Left lung (tissue), 10 donors: ENCODE results near the gene APBA2. TPM values are rescaled to one million over a fixed set of nuclear protein-coding genes. Genes with fewer than 3 reads are reported as not detected.
A peak's percentile ranks its signal among the peaks of the same experiment; 100 is the strongest.

Experiments used
- ATAC-seq: fragments of 200-7000 bp; cut with Tn5 transposase; one replicate; pipeline ENCODE4 v1.9.1; 2020; ENCODE audit warnings: moderate library complexity
- DNase-seq, 4 donors: peaks; one replicate each; pipeline ENCODE4 v3.0.0-alpha.2; 2013 to 2020
- H3K27ac ChIP-seq, 2 donors: fragments of 200-600 bp; sonication (generic) in 1 of 2; one replicate each; pipeline versions ENCODE4 v1.5.0 to v1.8.0; 2020 to 2021
- H3K27me3 ChIP-seq, 2 donors: fragments of 200-600 bp; sonication (generic) in 1 of 2; one replicate each; pipeline versions ENCODE4 v1.5.0 to v1.8.0; 2020 to 2021
- H3K36me3 ChIP-seq, 2 donors: fragments of 200-600 bp; sonication (generic) in 1 of 2; one replicate each; pipeline versions ENCODE4 v1.5.0 to v1.8.0; 2020 to 2021
- H3K4me1 ChIP-seq, 2 donors: fragments of 200-600 bp; one replicate each; pipeline ENCODE4 v1.8.0; 2021
- H3K4me3 ChIP-seq, 2 donors: fragments of 200-600 bp; sonication (generic) in 1 of 2; one replicate each; pipeline versions ENCODE4 v1.5.0 to v1.8.0; 2020 to 2021; ENCODE audit warnings: mild to moderate bottlenecking in 1 of 2
- H3K9me3 ChIP-seq, 2 donors: fragments of 200-600 bp; sonication (generic) in 1 of 2; one replicate each; pipeline versions ENCODE4 v1.5.0 to v1.8.0; 2020 to 2021
- intact Hi-C, 2 donors: fragments of 100-400 bp; cut with DNase I; formaldehyde crosslinking; loops; one replicate each; pipeline versions ENCODE4 v1.11.2 to v1.14.2; 2022
- polyA plus RNA-seq, 6 donors: library from polyadenylated mRNA; unstranded; fragments of 120-200 nt; gene quantifications; one replicate each; pipeline ENCODE4 v1.2.1, GENCODE V29; 2013; ENCODE audit not compliant: insufficient read length in 6 of 6
- total RNA-seq, 2 donors: library from RNA; stranded (reverse); fragmentation: NEBNext Ultra II Directional; extraction: Animal tissue kit (Norgen Biotek cat#: 25700); gene quantifications; one replicate each; pipeline ENCODE4 v1.2.1, GENCODE V29; 2021
- TF ChIP-seq, protein P1 (sequence below), 2 donors: fragments of 200-600 bp; sonication (generic) in 1 of 2; IDR thresholded peaks; one replicate each; pipeline versions ENCODE4 v1.5.0 to v1.8.0; 2021; ENCODE audit warnings: antibody characterized with exemption in 2 of 2
- donor health status: DM: no; HTN: yes; CAD: no.
- donor health status: DM: no; HTN: no; CAD: no.

APBA2 gene
- total and polyA plus RNA-seq, 8 donors, result 3.9 to 18.4 (median 11.1) TPM

DNA sequence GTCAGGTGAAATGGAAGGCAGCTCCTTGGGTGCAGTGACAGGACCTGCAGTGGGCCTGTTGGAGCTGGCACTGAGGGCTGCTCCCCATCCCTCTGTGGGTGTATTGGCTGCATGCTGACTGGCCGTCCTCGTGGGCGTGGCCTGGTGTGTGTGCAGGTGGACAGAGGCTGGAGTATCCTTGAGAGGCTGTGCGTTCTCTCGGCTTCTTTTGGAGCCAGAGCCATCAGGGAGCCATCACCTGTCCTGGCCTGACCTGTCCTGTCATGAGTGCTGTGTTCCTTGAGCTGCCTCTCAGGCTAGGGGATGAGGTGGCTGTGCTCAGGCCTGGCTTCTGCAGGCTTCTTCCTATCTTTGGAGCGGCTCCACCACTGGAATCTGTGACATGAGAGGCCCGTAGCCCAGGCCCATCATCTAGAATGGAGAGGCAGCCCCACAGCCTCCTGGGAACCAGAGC is 61.5 kb downstream of the APBA2 start:
- TF ChIP-seq, protein P1, sequence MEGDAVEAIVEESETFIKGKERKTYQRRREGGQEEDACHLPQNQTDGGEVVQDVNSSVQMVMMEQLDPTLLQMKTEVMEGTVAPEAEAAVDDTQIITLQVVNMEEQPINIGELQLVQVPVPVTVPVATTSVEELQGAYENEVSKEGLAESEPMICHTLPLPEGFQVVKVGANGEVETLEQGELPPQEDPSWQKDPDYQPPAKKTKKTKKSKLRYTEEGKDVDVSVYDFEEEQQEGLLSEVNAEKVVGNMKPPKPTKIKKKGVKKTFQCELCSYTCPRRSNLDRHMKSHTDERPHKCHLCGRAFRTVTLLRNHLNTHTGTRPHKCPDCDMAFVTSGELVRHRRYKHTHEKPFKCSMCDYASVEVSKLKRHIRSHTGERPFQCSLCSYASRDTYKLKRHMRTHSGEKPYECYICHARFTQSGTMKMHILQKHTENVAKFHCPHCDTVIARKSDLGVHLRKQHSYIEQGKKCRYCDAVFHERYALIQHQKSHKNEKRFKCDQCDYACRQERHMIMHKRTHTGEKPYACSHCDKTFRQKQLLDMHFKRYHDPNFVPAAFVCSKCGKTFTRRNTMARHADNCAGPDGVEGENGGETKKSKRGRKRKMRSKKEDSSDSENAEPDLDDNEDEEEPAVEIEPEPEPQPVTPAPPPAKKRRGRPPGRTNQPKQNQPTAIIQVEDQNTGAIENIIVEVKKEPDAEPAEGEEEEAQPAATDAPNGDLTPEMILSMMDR (IDR thresholded peaks at IDR 0.05), result no peak
- no peak overlapping the region for H3K4me3 ChIP-seq
- ATAC-seq, result no peak
- peaks cover 0 to 15% of the 10 kb centered on the region in 2 donors for H3K27me3 ChIP-seq
- H3K36me3 ChIP-seq, result no peaks in the 10 kb centered on the region
- H3K4me1 ChIP-seq, result no peaks in the 10 kb centered on the region
- no peaks in the 10 kb centered on the region for H3K9me3 ChIP-seq
- intact Hi-C loops, result no loop called here
- no peak for DNase-seq
- no peak overlapping the region for H3K27ac ChIP-seq

DNA sequence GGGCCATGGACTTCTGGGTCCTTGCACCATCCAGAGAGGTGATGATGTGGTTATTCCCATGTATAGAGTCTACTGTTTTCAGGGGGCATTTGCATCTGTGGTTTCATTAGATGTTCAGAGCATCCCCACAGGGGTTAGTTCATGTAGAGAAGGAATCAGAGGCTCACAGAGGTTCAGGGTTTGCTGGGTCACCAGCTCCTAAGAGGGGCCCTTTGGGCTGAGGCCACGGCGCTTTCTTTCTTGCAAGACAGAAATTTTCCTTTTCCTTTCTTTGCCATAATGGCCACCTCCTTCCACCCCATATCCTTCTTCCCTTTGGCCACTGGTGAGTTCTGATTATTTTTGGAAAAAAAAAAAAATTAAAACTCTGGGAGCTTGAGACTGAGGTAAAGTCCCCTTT is 62.3 kb downstream of the APBA2 start:
- TF ChIP-seq, protein P1 (IDR thresholded peaks at IDR 0.05), result no peak
- intact Hi-C loops, result no loop called here
- Histone ChIP-seq H3K9me3 (no peaks in the 10 kb centered on the region), H3K4me3 (no peak overlapping the region), H3K4me1 (no peaks in the 10 kb centered on the region), H3K27me3 (peaks cover 0 to 15% of the 10 kb centered on the region in 2 donors), H3K36me3 (no peaks in the 10 kb centered on the region), H3K27ac (no peak overlapping the region)
- DNase-seq, result no peak
- no peak for ATAC-seq

DNA sequence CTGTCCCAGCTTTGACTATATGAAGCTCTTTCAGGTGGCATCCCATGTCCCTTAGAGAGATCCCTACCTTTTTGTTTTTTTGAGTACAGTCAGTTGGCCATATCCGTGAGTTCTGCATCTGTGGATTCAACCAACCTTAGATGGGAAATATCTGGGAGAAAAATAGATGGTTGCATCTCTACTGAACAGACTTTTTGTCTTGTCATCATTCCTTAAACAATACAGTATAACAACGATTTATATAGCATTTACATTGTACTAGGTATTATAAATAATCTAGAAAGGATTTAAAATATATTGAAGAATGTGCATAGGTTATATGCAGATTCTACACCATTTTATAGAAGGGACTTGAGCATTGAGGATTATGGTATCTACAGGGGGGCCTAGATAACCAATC is 65.1 kb downstream of the APBA2 start:
- Histone ChIP-seq H3K27me3 (peaks cover 0 to 20% of the 10 kb centered on the region in 2 donors), H3K4me1 (no peaks in the 10 kb centered on the region), H3K36me3 (no peaks in the 10 kb centered on the region), H3K9me3 (no peaks in the 10 kb centered on the region), H3K4me3 (no peak overlapping the region), H3K27ac (no peak overlapping the region)
- no peak for ATAC-seq
- intact Hi-C loops, result no loop called here
- no peak for DNase-seq
- TF ChIP-seq, protein P1 (IDR thresholded peaks at IDR 0.05), result no peak

DNA sequence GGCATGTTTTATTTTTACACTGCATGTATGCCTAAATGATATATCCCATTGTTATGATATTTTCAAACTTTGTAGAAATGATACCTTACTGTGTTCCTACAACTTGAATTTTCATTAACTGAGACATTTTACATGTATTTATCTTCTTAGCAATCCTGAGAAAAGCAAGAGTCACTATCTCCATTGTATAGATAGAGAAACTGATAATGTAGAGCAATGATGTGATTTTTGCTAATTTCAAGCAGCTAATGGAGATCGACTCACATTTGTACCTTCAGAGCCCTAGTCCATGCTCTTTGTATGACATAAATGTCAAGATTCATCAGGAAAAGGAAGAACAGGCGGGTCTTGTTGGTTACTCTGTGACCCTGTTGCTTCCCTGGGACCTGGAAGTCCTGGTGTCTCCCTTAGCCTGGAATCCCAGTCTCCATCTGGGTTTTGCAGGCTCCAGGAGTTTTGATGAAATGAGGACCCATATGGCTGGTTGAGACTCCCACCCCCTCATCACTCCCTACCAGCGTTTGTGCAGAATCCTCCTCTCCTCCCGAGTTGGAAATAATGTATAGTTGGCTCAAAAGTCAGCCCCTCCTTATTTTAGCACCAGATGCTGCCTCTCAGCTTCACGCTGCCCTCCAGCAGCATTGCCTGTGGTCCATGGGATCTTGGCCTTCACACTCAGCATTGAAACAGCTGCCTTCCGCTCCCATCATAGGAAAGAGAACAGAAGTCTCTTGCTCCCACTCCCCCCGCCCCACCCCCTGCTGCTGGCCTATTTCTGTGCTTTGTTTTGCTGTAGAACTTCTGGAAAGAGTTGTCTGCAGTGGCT is 67.1 kb downstream of the APBA2 start:
- ATAC-seq (no peak), DNase-seq (peak in 2 of 4 donors; percentile 17 to 33)
- no peaks in the 10 kb centered on the region for H3K9me3 ChIP-seq
- TF ChIP-seq, protein P1 (IDR thresholded peaks at IDR 0.05), result no peak
- H3K4me1 ChIP-seq, result no peaks in the 10 kb centered on the region
- intact Hi-C loops, result no loop called here
- no peaks in the 10 kb centered on the region for H3K36me3 ChIP-seq
- no peak overlapping the region for H3K4me3 ChIP-seq
- peaks cover 0 to 20% of the 10 kb centered on the region in 2 donors for H3K27me3 ChIP-seq
- no peak overlapping the region for H3K27ac ChIP-seq

DNA sequence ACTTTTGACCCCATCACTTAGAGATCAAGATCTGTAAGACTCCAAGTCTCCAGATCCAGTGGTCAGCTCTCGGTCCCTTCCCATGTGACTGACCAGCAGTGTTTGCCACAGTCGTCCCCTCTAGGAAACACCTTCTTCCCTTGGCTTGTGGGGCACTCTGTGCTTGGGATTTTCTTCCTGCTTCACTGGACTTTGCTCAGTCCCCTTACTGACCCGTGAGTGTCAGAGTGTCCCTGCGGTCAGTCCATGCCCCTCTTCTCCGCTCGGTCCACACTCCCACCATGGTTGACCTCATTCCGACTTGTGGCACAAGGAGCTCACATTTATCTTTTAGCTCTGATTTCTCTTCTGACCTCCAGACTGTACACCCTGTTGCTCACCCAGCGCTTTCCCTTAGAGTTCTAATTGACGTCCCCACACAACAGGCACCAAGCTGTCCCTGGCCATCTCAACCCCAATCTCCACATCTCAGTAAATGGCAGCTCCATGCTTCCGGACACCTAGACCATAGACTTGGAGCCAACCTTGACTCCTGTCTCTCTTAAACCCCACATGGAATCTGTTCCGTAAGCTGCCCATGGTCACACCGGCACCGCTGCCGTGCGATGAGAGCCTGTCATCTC is 67.9 kb downstream of the APBA2 start:
- intact Hi-C loops, result no loop called here
- no peak overlapping the region for H3K4me3 ChIP-seq
- TF ChIP-seq, protein P1 (IDR thresholded peaks at IDR 0.05), result no peak
- DNase-seq, result peak in 1 of 4 donors; percentile 38
- no peak overlapping the region for H3K27ac ChIP-seq
- H3K36me3 ChIP-seq, result no peaks in the 10 kb centered on the region
- no peaks in the 10 kb centered on the region for H3K9me3 ChIP-seq
- peaks cover 0 to 15% of the 10 kb centered on the region in 2 donors for H3K27me3 ChIP-seq
- ATAC-seq, result no peak
- H3K4me1 ChIP-seq, result no peaks in the 10 kb centered on the region
